Neuron (in vitro differentiated cells): ENCODE measurements around the gene FGF9.

Source experiments
- H2AFZ ChIP-seq: one replicate; pipeline ENCODE4 v1.6.1; 2013; ENCODE audit warnings: low read depth, mild to moderate bottlenecking, inconsistent platforms, low read length, moderate library complexity
- H3K27me3 ChIP-seq: one replicate; pipeline ENCODE4 v1.6.1; 2013; ENCODE audit warnings: low read length; ENCODE audit not compliant: insufficient read depth
- H3K36me3 ChIP-seq: one replicate; pipeline ENCODE4 v1.6.1; 2013; ENCODE audit warnings: low read length; ENCODE audit not compliant: insufficient read depth
- H3K4me1 ChIP-seq: one replicate; pipeline ENCODE4 v1.6.1; 2013; ENCODE audit warnings: low read length; ENCODE audit not compliant: insufficient read depth
- H3K4me3 ChIP-seq: 2 replicates; pipeline ENCODE4 v1.5.1; 2013; ENCODE audit warnings: mild to moderate bottlenecking, low read length, moderate library complexity
- H3K9me3 ChIP-seq: one replicate; pipeline ENCODE4 v1.6.1; 2013; ENCODE audit warnings: low read length

The FGF9 gene

DNA sequence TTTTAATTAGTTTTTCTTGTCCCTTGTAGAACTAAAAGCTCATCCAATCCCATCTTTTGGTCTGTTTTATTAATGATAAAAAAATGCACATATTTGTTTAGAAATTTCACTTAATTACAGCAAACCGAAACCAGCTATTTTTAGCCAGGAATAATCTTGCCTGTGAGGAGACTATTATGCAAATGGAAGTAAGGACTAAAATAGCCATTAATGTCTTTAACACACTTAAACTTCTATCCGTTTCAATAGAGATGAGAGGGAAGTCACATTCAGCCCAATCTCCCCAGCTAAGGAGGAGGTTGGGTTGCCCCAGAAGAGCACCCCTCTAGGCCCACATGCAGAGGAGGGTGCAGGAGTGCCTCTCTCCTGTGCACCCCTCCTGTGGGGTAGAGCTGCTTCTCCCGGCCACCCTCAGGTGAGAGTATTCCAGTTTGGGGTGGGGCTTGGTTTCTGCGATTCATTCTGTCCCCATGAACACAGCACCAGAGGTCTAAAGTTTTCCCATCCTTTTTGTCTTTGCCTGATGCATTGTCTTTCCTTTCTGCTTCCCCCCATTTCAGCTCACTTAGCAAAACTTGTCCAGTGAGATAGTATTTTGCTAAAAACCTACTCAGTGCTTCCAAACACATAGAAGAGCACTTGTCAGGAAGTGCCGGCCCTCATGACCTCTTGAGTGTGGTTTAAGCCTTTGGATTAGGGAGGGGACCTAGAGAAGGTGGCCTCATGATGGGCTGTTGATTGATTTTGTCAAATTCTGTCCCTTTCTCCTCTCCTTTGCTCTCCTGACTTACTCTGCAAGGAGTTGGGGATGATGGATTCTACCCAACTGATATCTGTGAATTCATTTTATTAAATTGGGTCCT, 28.2 kb downstream of the FGF9 start:
- H3K27me3 ChIP-seq, result no peaks in the 10 kb centered on the region
- no peaks in the 10 kb centered on the region for H3K4me1 ChIP-seq
- H3K36me3 ChIP-seq, result peaks cover 12% of the 10 kb centered on the region
- H3K4me3 ChIP-seq, result no peak overlapping the region
- no peaks in the 10 kb centered on the region for H3K9me3 ChIP-seq
- H2AFZ ChIP-seq, result no peak overlapping the region

DNA sequence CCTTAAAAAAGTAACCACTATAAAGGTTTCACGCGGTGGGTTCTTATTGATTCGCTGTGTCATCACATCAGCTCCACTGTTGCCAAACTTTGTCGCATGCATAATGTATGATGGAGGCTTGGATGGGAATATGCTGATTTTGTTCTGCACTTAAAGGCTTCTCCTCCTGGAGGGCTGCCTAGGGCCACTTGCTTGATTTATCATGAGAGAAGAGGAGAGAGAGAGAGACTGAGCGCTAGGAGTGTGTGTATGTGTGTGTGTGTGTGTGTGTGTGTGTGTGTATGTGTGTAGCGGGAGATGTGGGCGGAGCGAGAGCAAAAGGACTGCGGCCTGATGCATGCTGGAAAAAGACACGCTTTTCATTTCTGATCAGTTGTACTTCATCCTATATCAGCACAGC, 30.6 kb downstream of the FGF9 start:
- Histone ChIP-seq H3K27me3 (no peaks in the 10 kb centered on the region), H3K4me3 (no peak overlapping the region), H3K36me3 (peaks cover 12% of the 10 kb centered on the region), H3K9me3 (no peaks in the 10 kb centered on the region), H2AFZ (no peak overlapping the region), H3K4me1 (no peaks in the 10 kb centered on the region)

DNA sequence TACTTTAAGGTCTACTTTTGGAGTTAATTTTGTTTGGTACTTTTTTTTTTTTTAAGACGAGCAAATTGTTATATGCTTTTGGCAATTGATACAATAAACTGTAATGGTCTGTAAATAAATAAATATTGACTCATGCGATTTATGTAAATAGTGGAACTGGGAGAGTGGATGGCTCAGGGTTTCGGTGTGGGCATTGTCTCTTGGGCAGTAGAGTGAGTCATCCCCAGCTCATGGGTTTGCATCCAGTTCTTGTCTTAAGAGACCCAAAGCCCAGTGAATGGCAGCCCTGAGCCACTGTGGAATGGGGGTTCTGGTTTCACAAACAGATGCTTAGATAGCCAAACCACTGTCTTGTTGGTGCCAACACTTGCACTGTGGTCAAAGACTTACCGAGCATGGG, 33.0 kb downstream of the FGF9 start:
- H2AFZ ChIP-seq, result no peak overlapping the region
- no peaks in the 10 kb centered on the region for H3K4me1 ChIP-seq
- H3K36me3 ChIP-seq, result peaks cover 10% of the 10 kb centered on the region
- H3K27me3 ChIP-seq, result no peaks in the 10 kb centered on the region
- no peaks in the 10 kb centered on the region for H3K9me3 ChIP-seq
- no peak overlapping the region for H3K4me3 ChIP-seq

DNA sequence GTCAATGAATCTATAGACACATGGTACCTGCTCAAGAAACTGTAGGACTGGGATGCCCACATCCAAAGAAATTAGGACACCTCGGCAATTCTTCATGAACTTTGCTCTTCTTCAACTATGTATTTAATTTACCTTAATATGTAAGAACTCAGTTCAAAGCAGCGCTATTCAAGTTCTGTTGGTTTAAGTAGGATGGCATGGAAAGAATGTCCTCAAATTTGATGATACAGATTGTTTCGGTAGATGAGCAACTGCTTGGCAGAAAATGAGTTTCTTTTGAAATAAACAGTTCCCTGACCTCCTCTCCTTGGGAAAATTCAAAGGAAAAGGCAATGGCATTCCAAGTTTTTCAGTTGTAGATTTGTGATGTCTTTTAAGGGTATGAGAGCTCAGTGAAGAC, 36.7 kb downstream of the FGF9 start:
- H3K27me3 ChIP-seq, result no peaks in the 10 kb centered on the region
- H3K36me3 ChIP-seq, result no peaks in the 10 kb centered on the region
- no peaks in the 10 kb centered on the region for H3K9me3 ChIP-seq
- no peak overlapping the region for H2AFZ ChIP-seq
- no peak overlapping the region for H3K4me3 ChIP-seq
- H3K4me1 ChIP-seq, result no peaks in the 10 kb centered on the region

DNA sequence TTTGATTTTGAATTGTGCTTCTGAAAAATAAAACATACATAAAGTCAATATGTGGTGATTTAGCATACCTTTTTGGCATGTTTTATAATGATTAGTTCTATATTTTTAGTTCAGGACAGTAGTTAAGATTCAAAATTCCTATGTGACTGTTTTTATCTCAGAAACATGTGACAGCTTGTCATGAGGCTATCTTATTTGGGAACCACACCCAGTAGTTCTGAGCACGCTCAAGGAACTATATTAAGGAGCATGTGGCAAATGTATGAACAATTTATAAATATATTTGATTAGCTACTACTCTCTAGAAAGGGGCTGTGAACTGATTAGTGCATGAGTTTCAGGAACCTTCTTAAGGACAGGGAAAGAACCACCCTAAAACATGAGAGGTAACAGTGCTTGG, 38.8 kb downstream of the FGF9 start:
- Histone ChIP-seq H3K36me3 (no peaks in the 10 kb centered on the region), H3K27me3 (no peaks in the 10 kb centered on the region), H3K4me3 (no peak overlapping the region), H3K4me1 (no peaks in the 10 kb centered on the region), H3K9me3 (no peaks in the 10 kb centered on the region), H2AFZ (no peak overlapping the region)

DNA sequence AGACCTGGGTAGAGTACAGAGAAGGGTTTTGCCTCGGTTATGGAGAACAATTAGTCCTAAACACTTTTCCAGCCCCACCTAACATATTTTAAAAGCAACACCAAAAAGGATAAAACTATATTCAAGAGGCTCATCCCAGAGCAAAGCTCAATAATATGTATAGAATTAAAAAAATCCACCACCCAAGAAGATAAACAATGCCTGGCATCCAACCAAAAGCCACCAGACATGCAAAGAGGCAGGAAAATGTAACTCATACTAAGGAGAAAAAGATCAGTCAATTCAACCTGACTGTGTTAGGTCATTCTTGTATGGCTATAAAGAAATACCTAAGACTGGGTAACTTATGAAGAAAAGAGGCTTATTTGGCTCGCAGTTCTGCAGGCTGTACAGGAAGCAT, 39.3 kb downstream of the FGF9 start:
- Histone ChIP-seq H3K4me1 (no peaks in the 10 kb centered on the region), H3K9me3 (no peaks in the 10 kb centered on the region), H2AFZ (no peak overlapping the region), H3K36me3 (no peaks in the 10 kb centered on the region), H3K27me3 (no peaks in the 10 kb centered on the region), H3K4me3 (no peak overlapping the region)

DNA sequence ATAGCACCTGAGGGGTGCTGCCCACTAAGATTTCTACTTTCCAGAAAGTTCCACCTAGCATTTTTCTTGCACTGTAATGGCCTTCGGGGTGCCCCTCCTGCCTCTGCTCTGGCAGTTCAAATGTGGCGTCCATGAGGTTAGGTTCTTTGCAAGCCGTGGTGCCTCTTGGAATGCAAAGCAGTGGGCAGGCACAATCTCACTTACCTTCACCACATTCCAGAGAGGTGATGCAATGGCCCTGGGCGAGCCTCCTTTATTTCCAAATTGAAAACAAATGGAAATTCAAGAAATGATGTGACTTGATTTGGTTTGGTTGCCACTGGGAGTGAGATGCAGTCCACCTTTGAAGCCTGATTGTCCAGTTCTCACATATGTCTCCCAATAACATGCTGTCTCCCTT, 46.9 kb downstream of the FGF9 start:
- no peak overlapping the region for H3K4me3 ChIP-seq
- peaks cover 4% of the 10 kb centered on the region for H3K27me3 ChIP-seq
- H3K36me3 ChIP-seq, result no peaks in the 10 kb centered on the region
- H3K4me1 ChIP-seq, result peaks cover 3% of the 10 kb centered on the region
- no peaks in the 10 kb centered on the region for H3K9me3 ChIP-seq
- no peak overlapping the region for H2AFZ ChIP-seq

DNA sequence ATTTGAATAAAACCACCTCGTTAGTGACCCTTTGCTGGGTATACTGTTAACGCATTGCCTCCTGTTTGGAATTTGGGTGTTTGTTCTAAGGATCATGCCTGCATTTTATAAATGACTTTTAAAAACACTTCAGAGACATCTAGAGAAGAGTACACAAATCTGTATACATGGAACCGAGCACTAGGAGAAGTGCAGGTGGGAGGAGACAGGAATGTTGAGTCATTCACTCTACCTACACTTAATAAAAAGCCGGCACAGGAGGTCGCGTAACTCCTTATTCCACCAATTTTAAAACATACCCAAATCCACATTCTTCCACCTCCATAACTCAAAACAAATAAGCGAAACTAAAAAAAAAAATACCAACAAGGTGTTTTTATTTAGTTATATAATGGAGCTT, 48.6 kb downstream of the FGF9 start:
- Histone ChIP-seq H3K36me3 (no peaks in the 10 kb centered on the region), H3K27me3 (peaks cover 4% of the 10 kb centered on the region), H3K9me3 (no peaks in the 10 kb centered on the region), H2AFZ (no peak overlapping the region), H3K4me1 (peaks cover 3% of the 10 kb centered on the region), H3K4me3 (no peak overlapping the region)

DNA sequence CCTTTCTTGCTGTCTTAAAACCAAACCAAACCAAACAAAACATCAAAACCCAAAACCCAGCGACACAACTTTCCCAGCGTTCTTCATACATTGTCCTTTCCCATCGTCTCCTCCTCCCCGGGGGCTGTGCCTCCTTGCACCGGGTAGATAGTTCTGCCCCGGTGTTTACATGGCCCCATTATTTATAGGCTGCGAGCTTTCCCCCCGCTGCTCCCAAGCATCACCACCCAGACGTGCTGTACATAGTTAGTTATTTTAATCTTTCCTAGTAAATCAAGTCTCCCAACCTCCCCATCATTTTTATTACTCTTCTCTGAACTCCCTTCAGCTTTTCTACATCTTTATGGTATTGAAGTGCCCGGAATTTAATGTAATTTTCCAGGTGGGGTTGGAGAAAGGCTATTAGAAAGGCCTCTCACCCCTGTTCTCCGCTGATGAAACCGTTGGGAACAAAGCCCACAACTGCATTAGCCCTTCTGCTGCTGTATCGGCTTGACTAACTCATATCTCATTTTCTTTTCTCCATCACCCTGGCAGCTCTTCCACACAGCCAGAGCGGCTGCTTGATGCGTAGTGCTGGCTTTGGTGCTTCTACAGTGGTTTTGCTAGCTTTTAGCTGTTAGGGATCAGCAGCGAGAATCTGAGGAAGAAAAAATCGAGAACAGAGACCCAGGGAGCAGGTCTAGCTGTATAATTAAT, 53.1 kb downstream of the FGF9 start:
- no peak overlapping the region for H3K4me3 ChIP-seq
- H3K4me1 ChIP-seq, result no peaks in the 10 kb centered on the region
- no peaks in the 10 kb centered on the region for H3K9me3 ChIP-seq
- H2AFZ ChIP-seq, result no peak overlapping the region
- peaks cover 4% of the 10 kb centered on the region for H3K27me3 ChIP-seq
- H3K36me3 ChIP-seq, result no peaks in the 10 kb centered on the region

DNA sequence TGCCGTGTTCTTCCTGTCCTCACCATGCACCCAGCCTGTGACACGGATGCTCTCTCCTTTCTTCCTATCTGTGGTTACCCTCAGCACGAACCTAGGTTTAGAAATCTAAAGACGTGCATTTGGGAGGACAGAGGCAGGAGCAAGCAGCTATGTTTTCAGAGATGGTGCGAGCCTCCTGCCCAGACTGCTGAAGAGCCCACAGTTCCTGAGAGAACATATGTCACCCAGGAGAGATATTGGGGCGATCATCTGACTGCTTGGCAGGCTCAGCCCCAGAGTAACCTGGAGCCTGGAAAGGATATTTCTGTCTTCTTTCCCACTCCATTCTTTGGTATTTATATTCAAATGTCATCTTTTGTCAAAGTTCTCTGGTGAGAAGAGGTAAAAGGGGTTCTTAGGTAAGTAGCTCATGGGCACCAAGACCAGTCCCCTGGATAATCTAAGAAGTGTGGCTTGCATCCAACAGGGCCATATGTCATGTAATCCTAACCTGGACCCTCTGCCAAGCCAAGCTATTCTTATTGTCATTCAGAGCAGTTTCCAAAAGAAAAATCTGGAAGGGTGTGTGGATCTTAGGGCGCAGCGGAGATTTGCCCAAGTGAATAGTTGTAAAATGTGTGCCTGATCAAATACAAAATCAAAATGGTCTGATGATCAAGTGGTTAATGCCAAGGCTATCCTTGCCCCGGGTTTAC, 59.5 kb downstream of the FGF9 start:
- Histone ChIP-seq H2AFZ (no peak overlapping the region), H3K4me1 (no peaks in the 10 kb centered on the region), H3K27me3 (no peaks in the 10 kb centered on the region), H3K36me3 (no peaks in the 10 kb centered on the region), H3K4me3 (no peak overlapping the region), H3K9me3 (no peaks in the 10 kb centered on the region)

DNA sequence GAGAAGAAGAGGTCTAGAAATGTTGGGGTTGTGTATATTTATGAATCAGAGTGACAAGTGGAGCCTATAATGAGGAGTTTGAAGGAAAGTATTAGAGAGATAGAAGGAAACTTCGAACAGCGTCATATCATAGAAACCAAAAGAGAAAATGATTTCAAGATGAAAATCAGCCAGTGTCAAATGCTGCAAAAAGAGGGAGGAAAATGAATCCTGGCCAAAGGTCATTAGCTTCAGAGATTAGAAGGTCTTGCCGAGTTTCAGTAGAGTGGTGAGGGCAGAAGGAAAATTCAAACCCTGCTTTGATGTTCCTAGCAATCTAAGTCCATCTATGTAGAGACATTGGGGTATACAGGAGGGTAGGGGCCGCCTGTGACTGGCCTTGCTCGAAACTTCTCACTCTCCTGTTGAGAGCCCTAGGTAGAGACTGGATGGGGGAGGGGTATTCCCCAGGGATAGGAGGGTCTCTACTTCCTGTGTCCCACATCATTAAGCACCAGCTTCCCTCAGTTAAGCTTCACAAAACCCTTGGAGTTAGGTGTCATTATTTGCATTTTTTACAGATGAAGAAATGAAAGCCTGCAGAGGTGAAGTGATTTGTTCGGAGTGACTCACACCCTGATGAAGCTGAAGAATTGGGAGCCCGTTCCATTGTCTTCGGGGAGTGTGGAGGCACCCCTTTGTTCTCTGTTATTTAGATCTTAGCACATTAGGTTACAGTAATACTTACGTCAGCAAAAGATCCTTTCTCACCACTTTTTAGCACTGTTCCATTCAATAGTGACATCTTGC, 62.8 kb downstream of the FGF9 start:
- no peaks in the 10 kb centered on the region for H3K27me3 ChIP-seq
- no peak overlapping the region for H2AFZ ChIP-seq
- no peaks in the 10 kb centered on the region for H3K36me3 ChIP-seq
- H3K4me1 ChIP-seq, result peaks cover 14% of the 10 kb centered on the region
- H3K4me3 ChIP-seq, result no peak overlapping the region
- H3K9me3 ChIP-seq, result no peaks in the 10 kb centered on the region

DNA sequence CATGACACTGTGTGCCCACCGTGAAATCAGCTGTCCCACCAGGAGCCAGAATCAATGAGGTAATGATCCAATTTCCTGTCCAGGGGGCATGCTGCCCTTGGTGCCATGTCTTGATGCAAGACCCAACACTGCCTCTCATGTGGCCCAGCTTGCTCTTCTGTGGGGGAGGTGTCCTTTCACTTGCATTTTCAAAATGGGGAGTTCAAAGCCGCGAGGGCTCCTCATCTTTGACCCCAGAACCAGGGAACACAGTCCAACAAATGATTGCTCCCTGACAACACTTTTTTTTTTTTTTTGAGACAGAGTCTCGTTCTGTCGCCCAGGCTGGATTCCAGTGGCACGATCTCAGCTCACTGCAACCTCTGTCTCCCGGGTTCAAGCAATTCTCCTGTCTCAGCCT, 64.1 kb downstream of the FGF9 start:
- Histone ChIP-seq H3K9me3 (no peaks in the 10 kb centered on the region), H3K27me3 (no peaks in the 10 kb centered on the region), H3K4me3 (no peak overlapping the region), H3K4me1 (peaks cover 14% of the 10 kb centered on the region), H2AFZ (no peak overlapping the region), H3K36me3 (no peaks in the 10 kb centered on the region)
